CD4-positive, alpha-beta T cell treated with Interleukin-21 for 1 hour (primary cell): ENCODE measurements around the gene SLAMF7.
"Not testable (repeated sequence)": the region's sequence is repeated elsewhere in the genome, so short reads cannot be mapped to it uniquely, and the experiment has no call there.

Source experiments
- DNase-seq: peaks from one replicate; pipeline ENCODE4 v3.0.0-alpha.2; 2020

SLAMF7 gene

DNA sequence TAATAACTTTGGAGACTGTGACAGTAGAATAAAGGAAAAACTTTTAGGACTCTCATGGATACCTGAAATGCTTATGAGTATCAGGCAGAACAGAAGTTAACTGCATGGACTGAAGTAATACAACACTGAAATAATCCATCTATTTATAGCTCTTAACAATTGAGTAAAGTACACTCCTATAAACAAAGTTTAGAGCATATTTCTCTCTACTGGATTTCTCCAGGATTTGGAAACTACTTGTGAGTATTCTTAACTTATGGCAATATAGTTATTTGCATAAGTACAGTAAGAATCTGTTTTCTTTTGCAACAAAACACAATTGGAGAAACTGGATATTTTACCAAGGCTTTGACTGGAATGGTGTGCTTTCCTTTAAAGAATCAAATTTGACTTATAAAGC, 17.6 kb upstream of the SLAMF7 start:
- no peak for DNase-seq

DNA sequence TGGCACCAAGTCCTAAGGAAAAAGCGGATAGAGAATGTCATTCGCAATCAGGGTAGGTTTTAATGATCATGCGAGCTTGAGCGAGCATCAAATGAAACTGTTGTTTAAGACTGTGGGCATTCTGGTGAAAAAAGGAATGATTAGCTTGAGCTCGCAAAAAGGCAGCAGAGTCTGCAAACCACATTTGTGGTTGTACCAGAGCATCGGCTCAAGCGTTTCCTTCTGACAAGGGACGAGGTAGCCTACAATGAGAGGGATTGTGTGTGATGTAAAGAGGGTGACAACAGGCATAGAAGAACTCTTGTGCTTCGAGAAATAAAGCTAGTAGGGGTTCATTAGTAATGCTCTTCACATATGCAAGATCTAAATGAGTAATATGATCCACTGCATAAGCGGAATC, 16.3 kb upstream of the SLAMF7 start:
- peak; percentile 37 for DNase-seq

DNA sequence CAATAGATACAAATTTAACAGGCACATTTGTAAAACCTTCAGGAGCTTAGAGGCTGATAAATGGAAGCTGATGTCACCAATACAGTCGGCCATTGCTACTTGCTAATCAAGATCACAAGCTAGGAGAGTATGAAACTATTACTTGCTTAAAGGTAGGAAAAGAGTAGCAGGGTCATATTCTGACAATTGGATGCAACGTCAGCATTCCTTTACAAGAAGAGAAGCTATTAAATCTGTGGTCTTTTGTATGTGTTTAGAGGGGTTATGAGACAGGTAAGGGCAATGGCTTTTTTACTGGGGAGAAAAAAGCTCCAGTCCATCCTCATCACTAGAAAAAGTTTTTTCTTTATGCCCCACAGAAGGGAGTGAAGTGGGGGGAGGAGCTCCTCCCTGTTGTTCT, 15.7 kb upstream of the SLAMF7 start:
- no peak for DNase-seq

DNA sequence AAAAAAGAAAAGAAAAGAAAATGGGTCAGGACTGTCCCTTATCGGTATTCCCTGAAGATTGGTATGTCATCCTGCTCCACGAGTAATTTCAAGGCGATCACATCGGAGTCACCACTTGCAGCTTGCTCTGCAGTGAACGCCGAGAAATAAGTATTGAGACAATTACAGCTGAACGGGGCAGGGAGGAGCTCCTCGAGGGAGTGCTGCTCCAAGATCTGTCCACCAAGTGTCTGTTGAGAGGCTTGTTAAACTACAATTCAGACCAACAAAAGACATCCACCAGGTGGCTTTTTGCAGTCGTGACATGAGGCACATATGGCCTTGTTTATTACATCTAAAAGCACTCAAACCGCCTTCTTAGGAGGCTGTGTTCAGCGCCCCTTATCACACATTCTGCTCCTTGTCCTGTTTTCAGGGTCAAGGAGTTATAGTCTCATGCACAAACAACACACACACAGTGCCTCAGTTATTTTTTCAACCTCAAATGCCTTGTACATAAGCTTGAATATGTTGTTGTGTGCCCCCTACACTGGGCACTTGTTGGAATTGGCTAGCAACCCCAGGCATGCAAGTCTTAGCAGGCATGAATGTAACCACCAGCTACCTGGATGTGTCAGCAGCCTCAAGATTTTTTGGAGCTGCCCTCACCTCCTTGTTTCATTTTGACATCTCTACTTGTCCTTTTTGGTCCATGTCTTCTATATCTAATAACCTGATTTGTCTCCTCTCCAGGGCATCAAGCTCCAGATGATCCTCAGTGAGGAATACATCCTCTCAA, 14.4 kb upstream of the SLAMF7 start:
- DNase-seq: no peak

DNA sequence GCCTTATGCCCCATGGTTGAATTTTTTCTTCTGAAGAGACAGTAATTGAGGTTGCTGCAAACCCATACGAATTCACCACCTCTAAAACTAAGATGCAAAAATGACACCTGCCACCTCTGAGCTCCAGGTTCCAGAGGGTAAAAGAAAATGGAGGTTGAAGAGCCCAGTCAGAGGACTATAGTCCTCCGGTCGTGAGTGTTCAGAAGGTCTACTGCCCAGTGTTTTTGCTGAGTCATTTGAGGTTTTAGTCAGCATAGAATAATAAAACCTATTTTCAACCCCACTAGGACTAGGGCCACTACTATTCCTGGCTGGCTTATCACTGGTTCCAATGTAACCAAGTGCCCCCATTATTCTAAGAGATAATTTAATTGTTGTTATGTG, 12.9 kb upstream of the SLAMF7 start:
- DNase-seq: no peak

DNA sequence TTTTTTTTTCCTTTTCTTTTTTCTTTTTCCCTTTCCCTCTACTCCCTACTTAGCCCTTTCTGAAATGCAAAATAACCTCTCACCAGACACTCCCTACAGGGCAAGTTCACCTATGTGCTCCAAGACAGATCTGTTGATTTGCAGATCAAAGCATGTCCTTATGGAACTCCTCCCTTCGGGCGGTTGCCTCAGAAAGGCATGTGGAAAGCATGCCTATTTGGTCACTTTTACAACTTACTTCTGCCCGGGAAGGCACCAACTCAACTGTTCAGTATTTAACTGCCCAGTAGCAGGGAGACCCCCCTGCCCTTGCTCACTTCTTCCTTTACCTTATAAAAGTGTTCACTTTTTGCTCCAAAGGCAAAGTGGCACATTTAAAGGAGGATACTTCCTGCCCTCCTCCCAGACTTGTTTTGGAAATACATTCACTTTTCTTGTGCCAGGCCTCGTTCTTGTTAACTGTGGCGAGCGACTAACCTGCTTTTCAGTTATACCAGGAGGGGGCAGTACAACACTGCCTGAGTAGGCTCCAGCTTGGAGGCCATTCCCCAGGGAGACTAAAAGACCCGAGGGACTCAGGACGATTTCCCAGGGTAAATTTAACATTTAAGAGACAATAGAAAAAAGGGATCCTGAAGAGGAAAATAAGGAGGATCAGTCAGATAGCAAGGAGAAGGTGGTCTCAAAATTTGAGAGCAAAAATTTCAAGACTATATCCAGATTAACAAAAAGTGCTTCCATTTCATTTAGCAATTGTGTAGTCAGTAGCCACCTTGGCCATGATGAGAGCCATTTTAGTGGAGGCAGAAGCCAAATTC, 12.3 kb upstream of the SLAMF7 start:
- DNase-seq: peak; percentile 83

DNA sequence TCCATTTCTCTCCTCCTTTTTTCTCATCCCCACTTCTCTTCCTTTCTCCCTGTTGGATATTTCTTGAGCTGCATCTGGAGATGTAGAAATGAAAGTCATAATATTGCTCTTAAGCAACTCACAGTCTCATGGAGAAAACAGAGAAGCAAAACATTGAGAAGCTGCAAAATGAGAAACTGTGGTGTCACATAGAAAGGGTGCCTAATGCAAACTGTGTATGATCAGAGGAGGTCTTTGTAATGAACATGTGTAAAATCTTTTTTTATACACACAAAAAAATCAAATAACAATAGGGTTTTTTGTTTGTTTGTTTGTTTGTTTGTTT, 11.8 kb upstream of the SLAMF7 start:
- DNase-seq: no peak

DNA sequence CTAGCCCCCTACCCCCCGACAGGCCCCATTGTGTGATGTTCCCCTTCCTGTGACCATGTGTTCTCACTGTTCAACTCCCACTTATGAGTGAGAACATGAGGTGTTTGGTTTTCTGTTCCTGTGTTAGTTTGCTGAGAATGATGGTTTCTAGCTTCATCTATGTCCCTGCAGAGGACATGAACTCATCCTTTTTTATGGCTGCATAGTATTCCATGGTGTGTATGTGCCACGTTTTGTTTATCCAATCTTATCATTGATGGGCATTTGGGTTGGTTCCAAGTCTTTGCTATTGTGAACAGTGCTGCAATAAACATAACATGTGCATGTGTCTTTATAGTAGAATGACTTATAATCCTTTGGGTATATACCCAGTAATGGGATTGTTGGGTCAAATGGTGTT, 7.5 kb upstream of the SLAMF7 start:
- DNase-seq: not testable (repeated sequence)

DNA sequence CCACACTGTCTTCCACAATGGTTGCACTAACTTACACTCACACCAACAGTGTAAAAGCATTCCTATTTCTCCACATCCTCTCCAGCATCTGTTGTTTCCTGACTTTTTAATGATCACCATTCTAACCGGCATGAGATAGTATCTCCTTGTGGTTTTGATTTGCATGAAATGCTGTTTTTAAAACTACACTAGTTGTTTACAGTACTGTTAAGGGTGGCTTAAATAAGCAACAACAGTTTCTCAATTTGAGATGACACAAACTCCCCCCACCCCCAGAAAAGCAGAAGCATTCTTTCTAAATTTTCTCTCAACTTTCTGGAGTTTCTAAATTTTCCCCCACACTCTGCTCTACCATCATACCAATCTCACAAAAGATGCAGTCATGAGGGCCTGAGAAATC, 7.1 kb upstream of the SLAMF7 start:
- DNase-seq: no peak

DNA sequence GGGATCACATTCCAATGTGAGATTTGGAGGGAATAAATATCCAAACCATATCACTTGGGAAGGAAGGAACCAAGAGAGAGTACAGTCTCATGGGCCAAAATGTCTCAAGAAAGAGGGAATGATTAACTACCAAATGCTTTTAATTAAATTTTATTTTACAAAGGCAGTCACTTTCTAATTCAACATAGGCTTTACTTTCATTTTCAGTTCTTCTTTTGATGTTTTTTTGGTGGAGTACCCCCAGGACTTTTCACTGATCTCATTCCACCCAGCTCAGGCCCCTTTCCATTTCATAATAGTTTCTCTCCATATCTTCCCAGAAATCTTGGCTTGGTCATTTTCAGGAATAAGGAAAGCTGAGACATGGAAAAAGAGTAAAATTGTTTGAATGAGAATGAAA, 5.1 kb upstream of the SLAMF7 start:
- no peak for DNase-seq

DNA sequence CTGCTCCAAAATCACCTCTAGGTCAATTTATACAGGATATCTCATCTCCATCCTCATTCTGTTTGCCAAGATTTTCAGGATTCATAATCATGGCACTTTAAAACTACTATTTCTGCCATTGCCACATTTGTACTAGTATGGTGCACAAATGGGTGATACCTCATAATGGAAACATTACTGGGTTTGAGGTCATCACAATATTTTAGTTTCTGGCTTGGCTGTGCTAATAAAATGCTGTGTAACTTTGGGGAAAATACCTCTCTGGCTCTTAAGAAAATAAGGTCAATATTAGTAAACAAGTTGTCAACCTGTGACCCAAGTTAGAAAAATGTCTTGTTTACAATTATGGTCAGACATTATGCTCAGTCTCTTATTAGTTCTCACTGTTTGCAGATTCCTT, 4.7 kb upstream of the SLAMF7 start:
- DNase-seq: no peak

DNA sequence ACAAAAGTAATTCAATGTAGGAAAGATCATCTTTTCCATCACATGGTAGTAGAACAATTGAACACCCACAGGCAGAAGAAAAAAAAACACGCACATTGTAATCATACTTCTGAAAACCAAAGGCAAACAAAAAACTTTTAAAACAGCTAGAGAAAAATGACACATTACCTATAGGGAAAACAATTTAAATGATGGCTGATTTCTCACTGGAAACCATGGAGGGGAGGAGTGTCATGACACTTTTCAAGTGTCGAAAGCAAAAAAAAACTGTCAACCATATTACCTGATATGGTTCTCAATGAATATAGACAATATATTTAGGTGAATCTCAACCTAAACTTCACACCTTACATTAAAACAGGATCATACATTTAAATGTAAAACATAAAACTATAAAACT, 776 bp upstream of the SLAMF7 start:
- DNase-seq: no peak

DNA sequence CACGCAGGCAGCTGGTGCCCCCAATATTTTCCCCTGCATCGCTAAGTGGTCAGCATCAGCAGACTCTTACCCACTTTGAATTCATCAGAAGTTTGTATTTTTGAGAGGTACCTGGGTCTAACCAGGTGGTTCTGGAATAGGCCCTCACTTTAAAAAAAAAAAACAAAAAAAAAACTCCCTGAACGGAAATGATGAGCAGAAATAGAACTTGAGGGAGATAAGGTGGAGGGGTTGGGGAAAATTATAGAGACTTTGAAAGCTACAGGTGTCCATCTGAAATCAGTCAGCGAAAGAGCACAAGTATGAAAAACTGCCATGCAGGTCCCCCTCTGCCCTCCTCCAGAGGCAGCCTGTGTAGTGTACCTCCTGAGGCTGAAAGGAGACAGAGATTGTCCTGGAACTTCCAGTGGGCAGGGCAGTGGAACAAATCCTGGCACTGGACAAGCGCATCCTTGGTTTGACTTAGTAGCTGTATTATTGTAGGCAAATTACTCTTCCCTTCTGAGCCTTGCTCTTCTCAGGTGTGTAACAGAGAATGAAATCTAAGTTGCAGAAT, 1.2 kb downstream of the SLAMF7 start:
- no peak for DNase-seq

DNA sequence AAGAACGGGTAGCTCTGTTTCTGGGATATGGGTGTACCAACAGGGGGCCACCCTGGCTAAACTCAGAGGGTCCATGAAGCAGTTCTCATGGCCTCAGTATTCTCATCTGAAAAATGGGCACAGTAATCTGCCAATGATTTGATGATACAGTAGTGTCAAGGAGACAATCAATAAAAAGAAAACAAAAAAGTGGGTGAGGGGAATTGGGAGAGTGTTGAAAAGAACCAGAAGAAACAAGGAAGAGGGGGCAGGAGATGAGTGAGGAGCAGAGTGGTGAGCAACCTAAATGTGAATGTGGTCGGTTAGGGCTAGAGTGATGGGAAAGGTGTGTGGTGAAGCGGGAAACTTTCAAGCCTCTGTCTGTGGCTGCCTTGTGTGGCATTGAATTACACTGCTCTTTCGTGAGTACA, 2.0 kb downstream of the SLAMF7 start:
- DNase-seq: peak; percentile 53

DNA sequence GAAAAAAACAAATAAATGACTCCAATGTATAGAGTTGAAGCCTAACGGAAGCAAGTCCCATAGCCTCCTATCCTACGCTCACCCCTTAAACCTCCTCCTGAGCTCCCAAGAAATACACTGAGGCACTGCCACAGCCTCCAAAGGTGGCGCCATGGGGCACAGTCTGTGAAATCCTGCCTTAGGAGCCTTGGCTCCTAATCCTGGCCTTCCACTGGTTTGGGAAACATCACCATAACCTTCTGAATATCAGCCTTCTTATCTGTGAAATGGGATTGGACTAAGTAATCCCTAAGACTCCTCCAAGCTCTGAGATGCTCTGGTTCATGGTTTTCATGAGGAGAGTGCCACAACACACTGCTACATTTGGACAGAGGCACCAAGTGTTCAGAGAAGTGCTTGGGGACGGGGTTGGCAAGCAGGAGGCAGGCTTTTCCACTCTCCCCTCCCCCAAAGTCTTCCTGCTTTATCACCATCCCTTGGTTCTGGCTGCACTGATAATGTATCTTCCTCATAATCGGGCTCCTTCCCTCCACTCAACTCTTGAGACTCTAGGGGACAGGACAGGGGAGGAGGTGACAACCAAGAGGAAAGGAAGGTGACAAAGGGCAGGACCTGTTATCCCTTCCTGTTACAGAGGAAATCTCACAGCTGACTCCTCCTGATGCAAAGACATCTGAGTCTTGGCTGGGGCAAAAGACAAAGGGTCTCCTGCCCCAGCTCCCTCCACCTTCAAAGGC, 2.7 kb downstream of the SLAMF7 start:
- no peak for DNase-seq

DNA sequence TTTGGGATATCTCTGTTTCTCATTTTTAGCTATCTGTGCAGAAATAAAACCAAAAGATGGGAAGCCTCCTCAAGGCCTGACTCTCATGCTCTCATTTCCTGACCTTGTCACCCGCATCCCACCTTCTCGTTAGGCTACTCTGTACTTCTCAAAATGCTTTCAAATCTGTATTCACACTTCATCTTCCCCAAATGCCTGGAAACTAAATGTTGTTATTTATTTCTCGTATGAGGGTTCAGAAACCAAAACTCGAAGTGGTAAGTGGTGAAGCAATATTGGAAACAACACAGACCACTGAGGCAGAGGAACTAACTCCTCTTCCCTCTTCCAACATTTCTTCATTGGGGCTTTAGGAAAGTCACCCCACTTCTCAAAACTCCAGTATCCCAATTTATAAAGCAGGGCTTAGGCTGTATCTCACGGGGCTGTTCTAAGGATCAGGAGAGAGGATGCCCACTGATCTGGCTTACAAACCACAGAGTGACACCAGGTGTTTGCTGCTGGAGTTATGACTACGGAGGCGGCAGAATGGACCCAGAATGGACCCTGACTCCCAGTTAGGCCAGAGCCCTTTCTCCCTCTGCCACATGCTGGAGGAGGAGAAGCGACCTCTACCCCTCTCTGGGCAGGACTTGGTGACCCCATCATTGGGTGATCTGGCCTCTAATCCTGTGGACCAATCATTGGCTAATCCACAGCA, 3.5 kb downstream of the SLAMF7 start:
- DNase-seq: peak; percentile 39

DNA sequence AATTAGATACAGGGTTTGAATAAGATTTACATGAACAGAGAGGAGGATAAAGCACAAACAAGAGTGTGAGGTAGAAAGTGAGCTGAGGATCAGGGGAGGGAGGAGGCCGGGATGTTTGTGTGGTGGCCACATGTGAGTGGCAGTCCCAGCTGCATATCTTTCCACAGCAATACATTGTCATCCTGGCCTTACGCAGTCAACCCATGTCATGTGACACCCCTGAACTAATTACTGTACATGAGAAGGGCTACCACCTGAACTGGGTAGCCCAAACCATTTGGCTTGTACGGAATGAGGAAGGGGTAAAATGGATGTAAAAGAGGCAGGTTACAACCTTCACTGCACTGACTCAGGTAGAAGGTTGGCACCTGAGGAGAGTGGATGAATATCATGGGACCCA, 4.2 kb downstream of the SLAMF7 start:
- DNase-seq: no peak

DNA sequence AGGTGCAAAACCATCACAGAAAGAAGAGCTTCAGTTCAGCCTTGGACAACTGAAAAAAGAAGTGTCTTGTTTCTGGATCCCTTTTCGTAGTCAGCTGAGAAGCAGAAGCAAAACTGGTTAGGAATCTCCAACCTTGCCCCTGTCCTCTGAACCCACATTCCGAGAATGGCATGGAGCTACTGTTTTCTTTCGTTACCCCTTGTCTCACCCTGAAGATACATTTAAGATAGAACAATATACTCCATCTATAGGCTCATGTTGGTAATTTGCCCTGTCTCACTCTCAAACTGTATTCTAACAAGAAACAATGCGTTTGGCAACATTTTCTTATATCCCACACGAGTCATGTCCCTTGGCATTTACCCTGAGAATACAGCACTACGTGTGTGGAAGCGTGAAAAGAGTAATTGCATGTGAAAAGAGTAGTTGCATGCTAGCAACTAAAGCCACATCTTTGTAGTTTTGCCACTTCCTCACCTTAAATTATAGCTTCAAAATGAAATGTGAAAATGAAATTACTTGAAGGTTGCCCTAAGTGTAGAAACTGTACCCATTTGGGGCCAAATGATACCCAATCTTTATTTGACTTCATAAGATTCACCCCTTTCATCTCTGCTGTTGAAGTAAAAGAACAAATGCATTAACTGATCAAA, 5.3 kb downstream of the SLAMF7 start:
- peak; percentile 53 for DNase-seq

DNA sequence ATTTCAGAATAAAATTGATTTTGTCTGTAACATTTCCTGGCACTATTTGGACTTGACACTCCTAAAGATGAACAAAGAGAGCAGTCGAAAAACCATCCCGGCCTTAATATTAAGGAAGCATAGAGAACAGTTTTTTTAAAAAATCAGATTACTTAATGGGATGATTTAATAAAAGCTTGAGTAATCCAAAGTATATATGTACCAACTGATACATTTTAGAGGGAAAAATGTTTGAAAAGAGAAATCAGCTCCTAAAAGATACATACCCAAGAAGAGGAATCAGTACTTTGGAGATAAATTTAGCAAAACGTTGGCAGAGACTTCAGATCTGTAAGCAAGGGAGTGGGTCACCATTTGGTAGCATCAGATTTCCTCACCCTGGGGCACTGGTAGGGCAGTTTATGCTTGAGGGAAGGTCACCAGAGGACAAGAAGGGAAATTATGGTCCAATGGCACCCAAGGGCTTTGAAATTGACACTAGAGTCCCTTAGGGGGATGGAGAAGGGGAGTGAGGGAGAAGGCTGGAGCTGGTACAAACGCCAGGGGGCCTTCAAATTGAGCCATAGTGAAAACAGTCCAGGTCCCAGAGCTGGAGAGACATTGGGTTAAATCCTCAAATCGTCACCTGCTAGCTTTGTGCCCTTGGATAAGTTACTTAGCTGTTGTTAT, 5.9 kb downstream of the SLAMF7 start:
- no peak for DNase-seq

DNA sequence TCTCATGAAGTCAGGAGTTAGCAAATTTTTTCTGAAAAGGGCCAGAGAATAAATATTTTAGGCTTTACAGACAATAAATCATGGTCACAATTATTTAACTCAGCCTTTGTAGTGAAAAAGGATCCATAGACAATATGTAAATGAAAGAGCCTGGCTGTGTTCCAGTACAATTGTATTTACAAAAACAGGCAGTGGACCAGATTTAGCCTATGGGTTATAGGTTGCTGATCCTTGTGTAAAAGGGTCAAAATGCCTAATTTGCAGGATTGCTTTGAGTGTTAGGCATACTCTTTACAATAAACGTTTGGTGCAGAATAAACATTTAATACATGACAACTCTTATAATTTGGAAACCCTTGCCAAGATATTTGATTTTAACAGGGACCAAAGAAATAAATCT, 6.5 kb downstream of the SLAMF7 start:
- no peak for DNase-seq

DNA sequence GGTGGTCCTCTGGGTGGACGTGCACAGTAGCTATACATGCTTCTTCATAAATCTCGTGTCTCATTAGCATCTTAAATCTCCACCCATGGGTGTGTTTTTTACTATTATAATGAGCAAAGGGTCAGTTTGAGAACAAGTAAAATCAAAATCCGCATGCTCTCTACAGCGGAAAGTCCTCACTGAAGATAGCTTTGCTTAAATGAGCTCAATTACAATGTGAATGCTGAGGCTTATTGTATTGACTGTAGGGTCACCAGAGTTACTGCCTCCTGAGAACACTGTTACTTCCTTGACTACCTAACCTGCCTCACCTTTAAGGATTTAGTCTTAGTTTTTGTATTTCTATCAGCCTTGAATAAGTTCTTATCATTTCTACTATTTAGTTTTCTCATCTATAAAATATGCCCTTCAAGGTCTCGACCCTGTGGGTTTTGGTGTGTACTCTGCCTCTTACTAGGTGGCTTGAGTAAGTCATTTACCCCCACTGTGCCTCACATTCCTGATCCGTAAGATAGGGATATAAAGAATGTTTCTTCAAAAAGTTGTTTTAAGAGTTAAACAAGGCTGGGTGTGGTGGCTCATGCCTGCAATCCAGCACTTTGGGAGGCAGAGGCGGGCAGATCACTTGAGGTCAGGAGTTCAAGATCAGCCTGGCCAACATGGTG, 7.9 kb downstream of the SLAMF7 start:
- DNase-seq: no peak
